Dendritic cell treated with granulocyte-macrophage colony-stimulating factor and Interleukin-4, amounts not matched to agents 40 ng/mL and 50 ng/mL, for 4 days (primary cell): Measurements from ENCODE around the gene PMS1.

Experiments
- H3K27ac Mint-ChIP-seq: one replicate; pipeline ENCODE4 v1.8.0; 2022; ENCODE audit warnings: mild to moderate bottlenecking, mixed read lengths
- H3K27me3 Mint-ChIP-seq: one replicate; pipeline ENCODE4 v1.8.0; 2022; ENCODE audit warnings: mild to moderate bottlenecking, mixed read lengths
- H3K36me3 Mint-ChIP-seq: one replicate; pipeline ENCODE4 v1.8.0; 2022; ENCODE audit warnings: low read depth, mixed read lengths
- H3K4me1 Mint-ChIP-seq: one replicate; pipeline ENCODE4 v1.8.0; 2022; ENCODE audit warnings: low read depth, mixed read lengths
- H3K4me3 Mint-ChIP-seq: one replicate; pipeline ENCODE4 v1.8.0; 2022; ENCODE audit warnings: mild to moderate bottlenecking, moderate library complexity, mixed read lengths
- H3K9me3 Mint-ChIP-seq: one replicate; pipeline ENCODE4 v1.8.0; 2022; ENCODE audit warnings: mixed read lengths
- intact Hi-C: fragments of 100-400 bp; cut with micrococcal nuclease; formaldehyde crosslinking; loops from one replicate; pipeline ENCODE4 v1.15.0; 2022

The PMS1 gene

DNA sequence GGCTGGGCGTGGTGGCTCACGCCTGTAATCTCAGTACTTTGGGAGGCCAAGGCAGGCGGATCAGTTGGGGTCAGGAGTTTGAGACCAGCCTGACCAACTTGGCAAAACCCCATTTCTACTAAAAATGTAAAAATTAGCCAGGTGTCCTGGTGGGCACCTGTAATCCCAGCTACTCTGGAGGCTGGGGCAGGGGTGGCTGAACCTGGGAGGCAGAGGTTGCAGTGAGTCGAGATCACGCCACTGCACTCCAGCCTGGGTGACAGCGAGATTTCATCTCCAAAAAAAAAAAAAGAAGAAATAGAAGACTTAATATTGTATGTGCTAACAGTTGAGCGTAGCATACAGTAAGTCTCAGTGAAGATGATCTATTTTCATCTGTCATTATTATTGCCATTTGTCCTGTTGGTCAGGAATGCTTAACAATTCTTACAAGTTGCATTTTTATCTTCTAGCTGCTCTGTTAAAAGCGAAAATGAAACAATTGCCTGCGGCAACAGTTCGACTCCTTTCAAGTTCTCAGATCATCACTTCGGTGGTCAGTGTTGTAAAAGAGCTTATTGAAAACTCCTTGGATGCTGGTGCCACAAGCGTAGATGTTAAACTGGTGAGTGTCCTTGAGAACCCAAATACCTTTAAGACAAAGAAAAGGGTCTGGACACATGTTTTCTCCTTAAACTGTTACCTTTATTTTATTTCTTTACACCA is 7.2 kb downstream of the PMS1 start:
- H3K4me1 Mint-ChIP-seq: peaks cover 11% of the 10 kb centered on the region
- intact Hi-C loops: no loop called here
- H3K27me3 Mint-ChIP-seq: no peaks in the 10 kb centered on the region
- H3K9me3 Mint-ChIP-seq: no peaks in the 10 kb centered on the region
- peaks cover 43% of the 10 kb centered on the region for H3K36me3 Mint-ChIP-seq
- H3K27ac Mint-ChIP-seq: no peak overlapping the region
- no peak overlapping the region for H3K4me3 Mint-ChIP-seq

DNA sequence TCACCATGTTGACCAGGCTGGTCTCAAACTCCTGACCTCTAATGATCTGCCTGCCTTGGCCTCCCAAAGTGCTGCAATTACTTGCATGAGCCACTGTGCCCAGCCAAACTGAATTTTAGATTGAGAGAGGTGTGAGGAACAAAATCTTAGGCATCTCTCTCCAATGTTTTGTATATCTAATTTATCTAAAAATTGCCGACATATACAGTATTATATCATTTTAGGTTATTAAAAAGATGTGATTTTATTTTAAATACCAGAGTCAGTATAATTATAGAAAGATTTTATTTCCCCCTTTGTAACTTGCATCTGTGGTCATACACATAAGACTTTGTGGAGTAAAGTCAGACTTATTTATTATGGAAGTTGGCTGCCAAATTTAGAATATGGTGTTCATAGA is 10.1 kb downstream of the PMS1 start:
- Mint-ChIP-seq H3K4me1 (peaks cover 11% of the 10 kb centered on the region), H3K36me3 (peaks cover 34% of the 10 kb centered on the region), H3K9me3 (no peaks in the 10 kb centered on the region), H3K27me3 (no peaks in the 10 kb centered on the region), H3K4me3 (no peak overlapping the region), H3K27ac (no peak overlapping the region)
- intact Hi-C loops: no loop called here

GRCh38 chr2:189797902-189798301 is 13.7 kb downstream of the PMS1 start:
- H3K9me3 Mint-ChIP-seq: no peaks in the 10 kb centered on the region
- H3K27me3 Mint-ChIP-seq: no peaks in the 10 kb centered on the region
- intact Hi-C loops: loop anchor here (1.0 kb wide), 1 partner anchor 272 kb away; no protein-coding TSS in a partner anchor
- H3K27ac Mint-ChIP-seq: peak overlapping the region; percentile 37
- H3K4me1 Mint-ChIP-seq: peaks cover 17% of the 10 kb centered on the region
- H3K36me3 Mint-ChIP-seq: peaks cover 37% of the 10 kb centered on the region
- H3K4me3 Mint-ChIP-seq: no peak overlapping the region

- Mint-ChIP-seq H3K27ac (peak overlapping the region; percentile 37), H3K4me1 (peaks cover 17% of the 10 kb centered on the region), H3K27me3 (no peaks in the 10 kb centered on the region), H3K4me3 (no peak overlapping the region), H3K36me3 (peaks cover 34% of the 10 kb centered on the region), H3K9me3 (no peaks in the 10 kb centered on the region)
- intact Hi-C loops: loop anchor here (1.0 kb wide), 1 partner anchor 272 kb away; no protein-coding TSS in a partner anchor
Observed at GRCh38 chr2:189798312-189799029, 14.2 kb downstream of the PMS1 start.

- Mint-ChIP-seq H3K27me3 (no peaks in the 10 kb centered on the region), H3K27ac (peak overlapping the region; percentile 25), H3K9me3 (no peaks in the 10 kb centered on the region), H3K4me3 (no peak overlapping the region), H3K4me1 (peaks cover 17% of the 10 kb centered on the region), H3K36me3 (peaks cover 34% of the 10 kb centered on the region)
- intact Hi-C loops: no loop called here
Observed at GRCh38 chr2:189799030-189799331, 14.7 kb downstream of the PMS1 start.

DNA sequence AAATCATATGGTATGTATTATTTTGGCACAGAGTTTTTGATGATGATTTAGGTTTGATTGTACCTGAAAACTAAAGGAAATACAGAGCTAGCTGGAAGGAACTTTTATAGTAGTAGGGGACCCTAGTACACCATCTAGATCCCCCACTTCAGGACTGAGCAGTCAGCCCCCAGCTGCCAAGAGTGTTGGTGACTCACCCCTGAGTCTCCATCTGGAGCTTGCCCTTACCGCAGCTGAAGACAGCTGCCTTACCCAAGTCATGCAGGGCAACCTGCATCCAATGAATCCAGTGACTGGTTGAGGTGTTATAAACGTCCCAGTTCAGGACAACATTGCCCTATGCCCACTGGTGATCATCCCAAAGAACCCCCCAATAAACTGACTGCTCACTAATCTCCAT is 15.3 kb downstream of the PMS1 start:
- intact Hi-C loops: no loop called here

DNA sequence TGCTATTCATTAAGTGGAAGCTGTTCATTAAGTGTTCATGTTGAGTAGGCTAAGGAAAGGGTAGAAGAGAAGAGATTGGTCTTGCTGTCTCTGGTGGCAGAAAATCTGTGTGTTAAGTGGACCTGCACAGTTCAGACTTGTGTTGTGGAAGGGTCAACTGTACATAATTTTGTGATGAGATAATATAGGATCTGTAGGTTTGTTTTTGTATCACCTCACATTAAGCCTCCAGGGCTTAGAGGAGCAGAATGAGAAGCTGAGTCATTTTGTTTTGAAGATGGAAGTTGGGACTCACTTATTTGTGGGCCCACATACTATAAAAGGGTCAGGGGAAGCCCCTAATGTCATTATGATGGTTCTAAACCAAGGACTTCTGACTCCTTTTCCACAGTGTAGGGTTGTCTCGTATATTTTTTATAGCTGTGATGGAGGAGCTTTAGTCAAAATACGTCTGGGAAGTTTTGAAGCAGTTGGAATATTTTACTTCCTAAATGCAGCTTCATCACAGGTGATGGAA is 18.2 kb downstream of the PMS1 start:
- Mint-ChIP-seq H3K27ac (no peak overlapping the region), H3K36me3 (peaks cover 24% of the 10 kb centered on the region), H3K4me1 (peaks cover 17% of the 10 kb centered on the region), H3K4me3 (no peak overlapping the region), H3K9me3 (no peaks in the 10 kb centered on the region), H3K27me3 (no peaks in the 10 kb centered on the region)
- intact Hi-C loops: loop anchor here (10.0 kb wide), 1 partner anchor 152 kb away; no protein-coding TSS in a partner anchor

More for the DNA sequence above, 15.3 kb downstream of the PMS1 start:
- Mint-ChIP-seq H3K27me3 (no peaks in the 10 kb centered on the region), H3K27ac (peak overlapping the region; percentile 25), H3K9me3 (no peaks in the 10 kb centered on the region), H3K4me1 (peaks cover 17% of the 10 kb centered on the region), H3K36me3 (peaks cover 35% of the 10 kb centered on the region), H3K4me3 (no peak overlapping the region)

GRCh38 chr2:189803431-189803830 is 19.2 kb downstream of the PMS1 start:
- Mint-ChIP-seq H3K4me3 (no peak overlapping the region), H3K27ac (no peak overlapping the region), H3K27me3 (no peaks in the 10 kb centered on the region), H3K36me3 (peaks cover 24% of the 10 kb centered on the region), H3K4me1 (peaks cover 11% of the 10 kb centered on the region), H3K9me3 (no peaks in the 10 kb centered on the region)
- intact Hi-C loops: loop anchor here (10.0 kb wide), 1 partner anchor 151 kb away; no protein-coding TSS in a partner anchor

GRCh38 chr2:189818249-189819038 is 34.2 kb downstream of the PMS1 start:
- Mint-ChIP-seq H3K4me1 (no peaks in the 10 kb centered on the region), H3K36me3 (peaks cover 66% of the 10 kb centered on the region), H3K9me3 (peaks cover 31% of the 10 kb centered on the region), H3K27ac (no peak overlapping the region), H3K4me3 (no peak overlapping the region), H3K27me3 (no peaks in the 10 kb centered on the region)
- intact Hi-C loops: no loop called here

DNA sequence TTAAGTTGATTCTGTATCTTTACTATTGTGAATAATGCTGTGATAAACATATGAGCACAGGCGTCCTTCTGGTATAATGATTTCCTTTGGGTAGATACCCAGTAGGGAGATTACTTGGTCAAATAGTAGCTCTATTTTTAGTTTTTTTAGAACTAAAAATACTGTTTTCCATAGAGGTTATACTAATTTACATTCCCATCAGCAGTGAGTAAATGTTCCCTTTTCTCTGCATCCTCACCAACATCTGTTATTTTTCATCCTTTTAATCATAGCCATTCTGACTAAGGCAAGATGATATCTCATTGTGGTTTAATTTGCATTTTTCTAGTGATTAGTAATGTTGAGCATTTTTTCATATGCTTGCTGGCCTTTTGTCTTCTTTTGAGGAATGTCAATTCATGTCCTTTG is 35.1 kb downstream of the PMS1 start:
- Mint-ChIP-seq H3K9me3 (peaks cover 22% of the 10 kb centered on the region), H3K4me3 (no peak overlapping the region), H3K27ac (no peak overlapping the region)

GRCh38 chr2:189821953-189822748 is 37.9 kb downstream of the PMS1 start:
- Mint-ChIP-seq H3K4me1 (peaks cover 7% of the 10 kb centered on the region), H3K27me3 (no peaks in the 10 kb centered on the region), H3K27ac (no peak overlapping the region), H3K36me3 (peaks cover 50% of the 10 kb centered on the region), H3K9me3 (peaks cover 8% of the 10 kb centered on the region), H3K4me3 (no peak overlapping the region)
- intact Hi-C loops: no loop called here

More for the DNA sequence above, 35.1 kb downstream of the PMS1 start:
- Mint-ChIP-seq H3K27me3 (no peaks in the 10 kb centered on the region), H3K36me3 (peaks cover 57% of the 10 kb centered on the region), H3K4me1 (no peaks in the 10 kb centered on the region)
- intact Hi-C loops: no loop called here

DNA sequence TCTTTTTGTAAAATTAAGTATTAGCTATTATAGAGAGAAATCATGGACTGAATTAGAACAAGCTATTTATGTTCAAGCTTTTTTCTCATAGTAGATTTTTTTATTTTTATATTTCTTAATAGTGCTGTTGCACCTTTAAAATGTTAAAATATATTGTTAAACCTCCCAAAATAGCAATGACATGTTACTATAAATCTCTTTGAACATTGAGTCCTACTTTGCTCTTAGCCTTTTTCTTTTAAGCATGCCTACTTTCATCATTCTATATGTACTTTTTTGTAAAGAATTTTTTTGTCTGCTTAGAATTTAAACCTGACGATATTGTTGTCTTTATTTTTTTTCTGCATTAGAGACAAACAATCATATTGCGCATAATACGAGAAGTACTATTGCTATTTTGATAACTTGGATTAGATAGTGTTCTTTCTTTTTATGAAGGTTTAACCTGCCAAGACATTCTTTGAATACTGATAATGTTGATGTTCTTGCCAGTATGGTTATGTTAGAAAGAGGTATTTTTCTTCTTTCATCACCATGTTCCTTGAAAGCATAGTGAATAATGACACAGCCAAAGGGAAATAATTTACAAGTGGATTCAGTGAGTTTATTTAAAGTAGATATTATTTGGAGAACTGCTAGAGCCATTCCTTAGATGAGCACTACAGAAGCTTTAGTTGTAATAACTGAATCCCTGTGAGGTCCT is 40.6 kb downstream of the PMS1 start:
- intact Hi-C loops: no loop called here
- H3K9me3 Mint-ChIP-seq: peaks cover 8% of the 10 kb centered on the region
- no peak overlapping the region for H3K27ac Mint-ChIP-seq

GRCh38 chr2:189826039-189826438 is 41.8 kb downstream of the PMS1 start:
- Mint-ChIP-seq H3K27ac (no peak overlapping the region), H3K27me3 (no peaks in the 10 kb centered on the region), H3K9me3 (peaks cover 8% of the 10 kb centered on the region), H3K4me1 (peaks cover 23% of the 10 kb centered on the region), H3K36me3 (peaks cover 38% of the 10 kb centered on the region), H3K4me3 (no peak overlapping the region)
- intact Hi-C loops: no loop called here

More for the DNA sequence above, 40.6 kb downstream of the PMS1 start:
- H3K4me1 Mint-ChIP-seq: peaks cover 12% of the 10 kb centered on the region
- H3K27me3 Mint-ChIP-seq: no peaks in the 10 kb centered on the region
- peaks cover 44% of the 10 kb centered on the region for H3K36me3 Mint-ChIP-seq
- H3K4me3 Mint-ChIP-seq: no peak overlapping the region
